SK-N-SH (cell line): ENCODE measurements around the gene TMEM41A. TPM values are rescaled to one million over a fixed set of nuclear protein-coding genes. Genes with fewer than 3 reads are reported as not detected.

Experiments
- CTCF ChIA-PET: fragments of 300-600, 350-600 bp; formaldehyde crosslinking; extraction: SDS; loops from one replicate; lab custom pipeline; 2021; lab: Yijun Ruan, JAX
- POLR2A ChIA-PET: fragments of 350-600 bp; sonication (Branson Sonifier 250); formaldehyde crosslinking; extraction: SDS; loops from one replicate; lab custom pipeline; 2020; ENCODE audit warnings: antibody characterized with exemption, inconsistent platforms; lab: Yijun Ruan, JAX
- DNase-seq: peaks from one replicate; pipeline ENCODE4 v3.0.0; 2012
- H2AFZ ChIP-seq: fragments of 200-600 bp; sonication (generic); 2 replicates; pipeline ENCODE4 v1.8.1; 2016; ENCODE audit warnings: antibody characterized with exemption, mild to moderate bottlenecking, low read depth
- H3F3A ChIP-seq: fragments of 200-600 bp; sonication (generic); replicated peaks from 2 replicates; pipeline ENCODE3; 2016; ENCODE audit warnings: antibody characterized with exemption, mild to moderate bottlenecking; ENCODE audit not compliant: insufficient read depth
- H3K27ac ChIP-seq, 2 experiments: fragments of 200-500 bp in 1 of 2; fragments of 200-600 bp in 1 of 2; sonication (Bioruptor generic) in 1 of 2; sonication (generic), shearing (Covaris generic) in 1 of 2; 2 replicates each; pipeline versions ENCODE4 v1.5.1 to v1.6.1; 2014 to 2016; ENCODE audit warnings: low read depth in 2 of 2, inconsistent platforms in 1 of 2, low read length in 1 of 2, mild to moderate bottlenecking in 1 of 2, mixed read lengths in 1 of 2
- H3K27me3 ChIP-seq: fragments of 200-600 bp; sonication (generic), shearing (Covaris generic); 2 replicates; pipeline ENCODE4 v1.6.1; 2016; ENCODE audit warnings: mixed run types; ENCODE audit not compliant: insufficient read depth
- H3K36me3 ChIP-seq, 2 experiments: fragments of 200-500 bp in 1 of 2; fragments of 200-600 bp in 1 of 2; sonication (Bioruptor generic) in 1 of 2; sonication (generic) in 1 of 2; replicated peaks in 1 of 2; 2 replicates each; pipeline versions ENCODE3 to v1.5.1; 2014 to 2016; ENCODE audit warnings: low read length in 1 of 2, mild to moderate bottlenecking in 1 of 2; ENCODE audit not compliant: insufficient read depth in 2 of 2, control insufficient read depth in 1 of 2
- H3K4me1 ChIP-seq, 2 experiments: fragments of 200-500 bp in 1 of 2; fragments of 200-600 bp in 1 of 2; sonication (Bioruptor generic) in 1 of 2; sonication (generic), shearing (Covaris generic) in 1 of 2; 2 replicates each; pipeline versions ENCODE4 v1.5.1 to v1.6.1; 2014 to 2016; ENCODE audit warnings: low read depth in 1 of 2, low read length in 1 of 2, mixed run types in 1 of 2; ENCODE audit not compliant: insufficient read depth in 2 of 2, control insufficient read depth in 1 of 2
- H3K4me2 ChIP-seq: fragments of 200-600 bp; sonication (generic), shearing (Covaris generic); 2 replicates; pipeline ENCODE4 v1.6.1; 2017; ENCODE audit warnings: mixed run types
- H3K4me3 ChIP-seq, 2 experiments: fragments of 200-500 bp in 1 of 2; fragments of 200-600 bp in 1 of 2; sonication (Bioruptor generic) in 1 of 2; sonication (generic), shearing (Covaris generic) in 1 of 2; 2 replicates each; pipeline versions ENCODE4 v1.5.1 to v1.8.1; 2014 to 2016; ENCODE audit warnings: low read depth in 2 of 2, inconsistent platforms in 1 of 2, low read length in 1 of 2, mild to moderate bottlenecking in 1 of 2, mixed read lengths in 1 of 2, moderate library complexity in 1 of 2
- H3K79me2 ChIP-seq: fragments of 200-600 bp; sonication (generic); 2 replicates; pipeline ENCODE4 v1.8.1; 2017; ENCODE audit warnings: mild to moderate bottlenecking; ENCODE audit not compliant: insufficient read depth
- H3K9ac ChIP-seq: fragments of 200-600 bp; sonication (generic); 2 replicates; pipeline ENCODE4 v1.6.1; 2017; ENCODE audit warnings: mixed run types
- H3K9me2 ChIP-seq: fragments of 200-600 bp; sonication (generic); 2 replicates; pipeline ENCODE4 v1.6.1; 2017; ENCODE audit warnings: mixed run types
- H3K9me3 ChIP-seq: fragments of 200-600 bp; sonication (generic); 2 replicates; pipeline ENCODE4 v1.6.1; 2017; ENCODE audit warnings: mixed run types, mild to moderate bottlenecking, moderate library complexity
- H4K20me1 ChIP-seq: fragments of 200-600 bp; sonication (generic); 2 replicates; pipeline ENCODE4 v1.6.1; 2017; ENCODE audit warnings: mild to moderate bottlenecking, mixed run types; ENCODE audit not compliant: insufficient read depth
- EP300 ChIP-seq, 2 experiments: IDR thresholded peaks; 2 replicates each; pipeline versions ENCODE4 v1.4.0 to v1.6.1; 2012; ENCODE audit warnings: borderline replicate concordance in 1 of 2, low read depth in 1 of 2, low read length in 1 of 2
- EZH2phosphoT487 ChIP-seq: fragments of 200-600 bp; sonication (generic); IDR thresholded peaks from 2 replicates; pipeline ENCODE4 v1.6.1; 2017; ENCODE audit warnings: low read depth, mixed run types, mild to moderate bottlenecking, antibody characterized with exemption, moderate library complexity, borderline replicate concordance
- FOSL2 ChIP-seq: IDR thresholded peaks from 2 replicates; pipeline ENCODE4 v1.4.0; 2012; ENCODE audit warnings: low read depth, mild to moderate bottlenecking, moderate library complexity, borderline replicate concordance
- FOXM1 ChIP-seq: IDR thresholded peaks from 2 replicates; pipeline ENCODE4 v1.4.0; 2012; ENCODE audit warnings: low read depth, mild to moderate bottlenecking
- IRF3 ChIP-seq: fragments of 150-350 bp; IDR thresholded peaks from 2 replicates; pipeline ENCODE4 v1.6.1; 2016; ENCODE audit warnings: mild to moderate bottlenecking, low read depth, low read length
- JUND ChIP-seq: IDR thresholded peaks from 2 replicates; pipeline ENCODE4 v1.4.0; 2012
- MEF2A ChIP-seq: IDR thresholded peaks from 2 replicates; pipeline ENCODE4 v1.4.0; 2012; ENCODE audit warnings: low read depth, borderline replicate concordance
- MXI1 ChIP-seq: IDR thresholded peaks from 2 replicates; pipeline ENCODE4 v1.6.1; 2012; ENCODE audit warnings: mild to moderate bottlenecking, low read depth, low read length, improper control_type of control experiment
- NFIC ChIP-seq: IDR thresholded peaks from 2 replicates; pipeline ENCODE4 v1.4.0; 2012; ENCODE audit warnings: borderline replicate concordance
- NRF1 ChIP-seq: IDR thresholded peaks from 2 replicates; pipeline ENCODE4 v1.6.1; 2012; ENCODE audit warnings: low read depth, mild to moderate bottlenecking, low read length
- POLR2AphosphoS5 ChIP-seq: IDR thresholded peaks from 2 replicates; pipeline ENCODE4 v1.6.1; 2012; ENCODE audit warnings: low read depth, low read length
- RFX5 ChIP-seq: IDR thresholded peaks from 2 replicates; pipeline ENCODE4 v1.6.1; 2012; ENCODE audit warnings: mild to moderate bottlenecking, improper control_type of control experiment, low read length
- RXRA ChIP-seq: IDR thresholded peaks from 2 replicates; pipeline ENCODE4 v1.4.0; 2012; ENCODE audit warnings: low read depth, mild to moderate bottlenecking, borderline replicate concordance
- SIN3A ChIP-seq: IDR thresholded peaks from 2 replicates; pipeline ENCODE4 v1.6.1; 2012; ENCODE audit warnings: low read depth, mild to moderate bottlenecking, low read length, moderate library complexity, borderline replicate concordance
- SMC3 ChIP-seq: IDR thresholded peaks from 2 replicates; pipeline ENCODE4 v1.6.1; 2012; ENCODE audit warnings: low read depth, low read length, improper control_type of control experiment
- TAF1 ChIP-seq: IDR thresholded peaks from 2 replicates; pipeline ENCODE4 v1.6.1; 2012; ENCODE audit warnings: low read depth, mild to moderate bottlenecking, low read length, moderate library complexity, borderline replicate concordance
- TCF12 ChIP-seq: IDR thresholded peaks from 2 replicates; pipeline ENCODE4 v1.4.0; 2012
- USF1 ChIP-seq: IDR thresholded peaks from 2 replicates; pipeline ENCODE4 v1.4.0; 2012; ENCODE audit warnings: low read depth, borderline replicate concordance
- YY1 ChIP-seq: IDR thresholded peaks from 2 replicates; pipeline ENCODE4 v1.4.0; 2012; ENCODE audit warnings: low read depth, mild to moderate bottlenecking
- WGBS: methylation state at CpG from one replicate; pipeline ENCODE4 v1.1.6; 2017; ENCODE audit warnings: low lambda C conversion rate; 5-methylcytosine and 5-hydroxymethylcytosine counted together
- polyA plus RNA-seq, 3 experiments: library from polyadenylated mRNA; depleted of rRNA; stranded (reverse); fragments of >200 nt; gene quantifications; 2 replicates each; pipeline ENCODE4 v1.2.3, GENCODE V29; 2012
- TF ChIP-seq, protein P1 (sequence below): IDR thresholded peaks from 2 replicates; pipeline ENCODE4 v1.6.1; 2012; ENCODE audit warnings: mild to moderate bottlenecking, low read depth, low read length, moderate library complexity
- TF ChIP-seq, protein P2 (sequence below): IDR thresholded peaks from 2 replicates; pipeline ENCODE4; 2012

The TMEM41A gene
- polyA plus RNA-seq, 1 of the 3 experiments (the other 2 are of a cell fraction) = 9.4 TPM

DNA sequence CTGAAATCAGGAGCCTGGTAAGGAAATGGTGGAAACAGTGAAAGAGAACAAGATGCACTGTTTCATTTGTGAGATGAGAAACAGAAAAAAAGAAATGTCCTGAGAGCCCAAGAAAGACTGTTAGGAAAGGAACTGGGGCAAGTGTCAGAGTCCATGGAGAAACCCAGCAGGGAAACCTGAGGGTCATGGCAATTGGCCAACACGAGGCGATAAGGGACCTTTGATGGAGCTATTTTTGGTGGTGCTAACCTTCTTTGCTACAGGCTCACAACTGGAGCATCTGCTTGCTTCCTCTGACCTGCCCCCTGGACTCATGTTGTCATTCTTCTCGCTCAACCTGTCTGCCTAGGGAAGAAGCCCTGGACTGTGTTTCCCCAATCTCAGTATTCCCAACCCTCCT is 4.2 kb upstream of the TMEM41A start:
- Histone ChIP-seq H3K4me1 (no peaks in the 10 kb centered on the region), H3K9me2 (no peaks in the 10 kb centered on the region), H3F3A (peaks cover 4% of the 10 kb centered on the region), H3K4me2 (no peak overlapping the region), H2AFZ (no peak overlapping the region), H3K36me3 (no peaks in the 10 kb centered on the region), H3K9ac (no peak overlapping the region), H3K27ac (no peak overlapping the region), H4K20me1 (no peaks in the 10 kb centered on the region), H3K79me2 (peaks cover 6% of the 10 kb centered on the region; the same call in 1 of the 2 replicates), H3K4me3 (no peak overlapping the region), H3K27me3 (no peaks in the 10 kb centered on the region), H3K9me3 (no peaks in the 10 kb centered on the region)
- CTCF ChIA-PET = no interaction called here
- WGBS = 46% methylated on average over 3 of the region's 3 CpGs
- DNase-seq = no peak
- POLR2A ChIA-PET = no interaction called here
- TF ChIP-seq USF1 (no peak), RFX5 (no peak)

DNA sequence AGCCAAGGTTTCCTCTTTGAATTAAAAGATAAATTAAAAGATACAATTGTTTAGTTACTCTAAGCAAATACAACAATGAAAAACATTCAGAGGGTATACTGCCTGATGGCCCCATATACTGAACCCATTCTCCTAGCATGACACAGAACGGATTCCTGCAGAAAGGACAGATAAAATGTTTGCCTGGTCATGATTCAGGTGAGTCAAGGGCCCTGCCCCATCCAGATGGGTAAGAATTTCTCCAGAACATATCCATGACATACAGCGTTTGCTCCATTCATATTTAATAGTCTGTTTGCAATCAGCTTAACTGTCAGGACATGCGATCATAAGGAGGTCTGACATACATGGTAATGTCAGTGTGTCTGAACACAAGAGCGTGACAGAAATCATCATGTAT is 8.6 kb downstream of the TMEM41A start:
- Histone ChIP-seq H3K9me2 (no peaks in the 10 kb centered on the region), H3K79me2 (no peaks in the 10 kb centered on the region), H3K4me3 (no peak overlapping the region), H3K27ac (no peak overlapping the region), H3K9me3 (no peaks in the 10 kb centered on the region), H3F3A (no peaks in the 10 kb centered on the region), H3K4me2 (no peak overlapping the region), H4K20me1 (no peaks in the 10 kb centered on the region), H2AFZ (no peak overlapping the region), H3K27me3 (no peaks in the 10 kb centered on the region), H3K4me1 (no peaks in the 10 kb centered on the region), H3K9ac (no peak overlapping the region), H3K36me3 (peaks cover 15 to 25% of the 10 kb centered on the region in 2 experiments)
- DNase-seq = no peak
- WGBS = 97% methylated on average over 4 of the region's 4 CpGs
- POLR2A ChIA-PET = no interaction called here
- no peak for TF ChIP-seq POLR2AphosphoS5
- no peak for TF ChIP-seq IRF3
- TF ChIP-seq EZH2phosphoT487 = no peak
- no peak for TF ChIP-seq FOSL2
- no peak for TF ChIP-seq MEF2A
- no peak for TF ChIP-seq NFIC
- TF ChIP-seq, protein P1, sequence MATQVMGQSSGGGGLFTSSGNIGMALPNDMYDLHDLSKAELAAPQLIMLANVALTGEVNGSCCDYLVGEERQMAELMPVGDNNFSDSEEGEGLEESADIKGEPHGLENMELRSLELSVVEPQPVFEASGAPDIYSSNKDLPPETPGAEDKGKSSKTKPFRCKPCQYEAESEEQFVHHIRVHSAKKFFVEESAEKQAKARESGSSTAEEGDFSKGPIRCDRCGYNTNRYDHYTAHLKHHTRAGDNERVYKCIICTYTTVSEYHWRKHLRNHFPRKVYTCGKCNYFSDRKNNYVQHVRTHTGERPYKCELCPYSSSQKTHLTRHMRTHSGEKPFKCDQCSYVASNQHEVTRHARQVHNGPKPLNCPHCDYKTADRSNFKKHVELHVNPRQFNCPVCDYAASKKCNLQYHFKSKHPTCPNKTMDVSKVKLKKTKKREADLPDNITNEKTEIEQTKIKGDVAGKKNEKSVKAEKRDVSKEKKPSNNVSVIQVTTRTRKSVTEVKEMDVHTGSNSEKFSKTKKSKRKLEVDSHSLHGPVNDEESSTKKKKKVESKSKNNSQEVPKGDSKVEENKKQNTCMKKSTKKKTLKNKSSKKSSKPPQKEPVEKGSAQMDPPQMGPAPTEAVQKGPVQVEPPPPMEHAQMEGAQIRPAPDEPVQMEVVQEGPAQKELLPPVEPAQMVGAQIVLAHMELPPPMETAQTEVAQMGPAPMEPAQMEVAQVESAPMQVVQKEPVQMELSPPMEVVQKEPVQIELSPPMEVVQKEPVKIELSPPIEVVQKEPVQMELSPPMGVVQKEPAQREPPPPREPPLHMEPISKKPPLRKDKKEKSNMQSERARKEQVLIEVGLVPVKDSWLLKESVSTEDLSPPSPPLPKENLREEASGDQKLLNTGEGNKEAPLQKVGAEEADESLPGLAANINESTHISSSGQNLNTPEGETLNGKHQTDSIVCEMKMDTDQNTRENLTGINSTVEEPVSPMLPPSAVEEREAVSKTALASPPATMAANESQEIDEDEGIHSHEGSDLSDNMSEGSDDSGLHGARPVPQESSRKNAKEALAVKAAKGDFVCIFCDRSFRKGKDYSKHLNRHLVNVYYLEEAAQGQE = no peak
- no peak for TF ChIP-seq YY1
- TF ChIP-seq, protein P2, sequence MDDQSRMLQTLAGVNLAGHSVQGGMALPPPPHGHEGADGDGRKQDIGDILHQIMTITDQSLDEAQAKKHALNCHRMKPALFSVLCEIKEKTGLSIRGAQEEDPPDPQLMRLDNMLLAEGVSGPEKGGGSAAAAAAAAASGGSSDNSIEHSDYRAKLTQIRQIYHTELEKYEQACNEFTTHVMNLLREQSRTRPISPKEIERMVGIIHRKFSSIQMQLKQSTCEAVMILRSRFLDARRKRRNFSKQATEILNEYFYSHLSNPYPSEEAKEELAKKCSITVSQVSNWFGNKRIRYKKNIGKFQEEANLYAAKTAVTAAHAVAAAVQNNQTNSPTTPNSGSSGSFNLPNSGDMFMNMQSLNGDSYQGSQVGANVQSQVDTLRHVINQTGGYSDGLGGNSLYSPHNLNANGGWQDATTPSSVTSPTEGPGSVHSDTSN = no peak
- TF ChIP-seq MXI1 = no peak
- no peak for TF ChIP-seq TCF12
- no peak for TF ChIP-seq SIN3A
- TF ChIP-seq RXRA = no peak
- TF ChIP-seq FOXM1 = no peak
- no peak for TF ChIP-seq TAF1
- no peak for TF ChIP-seq NRF1
- no peak for TF ChIP-seq RFX5
- no peak for TF ChIP-seq EP300 (IDR thresholded peaks at IDR 0.05; ENCODE audit: borderline replicate concordance in 1 of 2, low read depth in 1 of 2, low read length in 1 of 2)
- TF ChIP-seq JUND = no peak
- TF ChIP-seq SMC3 = no peak
- CTCF ChIA-PET = no interaction called here
